IPS-11a (cell line): ENCODE data around the gene HLA-DRA.
"Not testable (repeated sequence)": the region's sequence is repeated elsewhere in the genome, so short reads cannot be mapped to it uniquely, and the experiment has no call there.

Source experiments
- H3K4me3 ChIP-seq: one replicate; pipeline ENCODE4 v1.5.1; 2013; ENCODE audit warnings: low read depth, low read length, control low read depth

Gene HLA-DRA

GRCh38 chr6:32473376-32474348 lies 34.0 kb downstream of the HLA-DRA start:
- H3K4me3 ChIP-seq = not testable (repeated sequence)

DNA sequence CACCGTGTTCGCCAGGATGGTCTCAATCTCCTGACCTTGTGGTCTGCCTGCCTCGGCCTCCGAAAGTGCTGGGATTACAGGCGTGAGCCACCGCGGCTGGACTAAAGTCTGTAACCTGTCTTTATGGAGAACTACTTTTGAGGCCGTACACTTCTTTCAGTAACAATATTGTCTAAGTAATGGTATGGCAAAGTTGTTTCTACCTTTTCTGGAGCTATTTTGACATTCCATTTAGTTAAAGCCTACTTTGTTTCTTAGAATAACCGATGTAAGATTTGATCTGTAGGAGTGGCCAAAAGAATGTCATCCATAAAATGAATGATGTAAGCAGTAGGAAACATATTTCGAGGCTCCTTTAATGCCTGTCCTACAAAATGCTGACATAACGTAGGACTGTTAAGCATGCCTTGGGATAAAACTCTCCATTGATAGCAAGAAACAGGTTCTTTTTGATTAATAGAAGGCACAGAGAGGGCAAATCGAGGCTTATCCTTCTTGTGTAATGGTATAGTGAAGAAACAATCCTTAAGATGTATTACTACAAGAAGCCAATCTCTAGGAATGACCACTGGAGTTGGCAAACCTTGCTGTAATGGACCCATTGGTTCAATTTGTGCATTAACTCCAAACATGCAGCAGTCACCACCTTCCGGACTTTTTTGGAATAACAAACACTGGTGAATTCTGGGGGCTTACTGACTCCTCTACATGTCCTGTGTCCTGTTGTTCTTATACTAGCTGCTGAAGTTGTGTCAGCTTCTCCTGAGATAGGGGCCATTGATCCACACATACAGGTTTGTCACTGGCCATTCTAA lies 35.9 kb downstream of the HLA-DRA start:
- H3K4me3 ChIP-seq = no peak overlapping the region

GRCh38 chr6:32483968-32484613 lies 44.4 kb downstream of the HLA-DRA start:
- H3K4me3 ChIP-seq = no peak overlapping the region

DNA sequence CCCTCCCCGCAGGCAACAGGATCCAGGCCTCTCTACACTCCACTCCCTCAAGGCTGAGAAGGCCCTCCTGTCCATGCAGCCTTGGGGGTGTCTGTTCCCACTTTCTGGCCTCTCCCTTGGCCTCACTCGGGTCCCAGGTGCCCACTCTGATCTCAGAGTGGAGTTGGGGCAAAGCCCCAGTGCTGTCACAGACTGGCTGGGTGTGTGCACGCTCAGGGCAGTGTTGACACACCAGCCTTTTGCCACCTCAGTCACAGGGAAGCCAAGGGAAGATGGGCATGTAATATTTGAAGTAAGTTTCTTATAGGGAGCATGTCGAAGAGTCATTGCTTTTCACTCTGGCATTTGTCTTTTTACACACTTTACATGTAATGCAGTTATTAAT lies 44.9 kb downstream of the HLA-DRA start:
- H3K4me3 ChIP-seq = no peak overlapping the region

- no peak overlapping the region for H3K4me3 ChIP-seq
These were observed 48.4 kb downstream of the HLA-DRA start for GRCh38 chr6:32488083-32488482.

GRCh38 chr6:32491700-32492099 lies 52.0 kb downstream of the HLA-DRA start:
- no peak overlapping the region for H3K4me3 ChIP-seq

GRCh38 chr6:32492351-32492750 lies 52.7 kb downstream of the HLA-DRA start:
- H3K4me3 ChIP-seq = no peak overlapping the region
